WI38 (cell line): ENCODE measurements around the gene IPO5.
"Not testable (repeated sequence)": the region's sequence is repeated elsewhere in the genome, so short reads cannot be mapped to it uniquely, and the experiment has no call there.

ENCODE experiments used
- H3K4me3 ChIP-seq: 2 replicates; pipeline ENCODE4 v1.5.1; 2011; ENCODE audit warnings: low read depth, mild to moderate bottlenecking, control low read depth, low read length
- TF ChIP-seq, protein P1 (sequence below): IDR thresholded peaks from 2 replicates; pipeline ENCODE4 v1.5.1; 2012; ENCODE audit warnings: low read depth, mild to moderate bottlenecking, control low read depth, low read length

IPO5 gene

DNA sequence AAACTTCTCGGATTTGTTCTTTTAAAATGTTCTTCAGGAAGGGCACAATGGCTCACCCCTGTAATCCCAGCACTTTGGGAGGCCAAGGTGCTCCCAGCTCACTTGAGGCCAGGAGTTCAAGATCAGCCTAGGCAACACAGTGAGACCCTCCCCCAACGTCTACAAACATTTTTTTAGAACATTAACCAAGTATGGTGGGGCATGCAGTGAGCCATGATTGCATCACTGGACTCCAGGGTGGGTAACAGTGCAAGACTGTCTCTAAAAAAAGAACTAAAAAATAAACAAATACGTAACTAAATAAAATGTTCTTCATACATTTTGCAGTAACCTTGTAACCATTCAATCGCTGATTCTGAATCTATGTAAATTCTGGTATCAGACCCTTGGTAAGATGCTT lies 2.1 kb upstream of the IPO5 start:
- H3K4me3 ChIP-seq: no peak overlapping the region
- TF ChIP-seq, protein P1, sequence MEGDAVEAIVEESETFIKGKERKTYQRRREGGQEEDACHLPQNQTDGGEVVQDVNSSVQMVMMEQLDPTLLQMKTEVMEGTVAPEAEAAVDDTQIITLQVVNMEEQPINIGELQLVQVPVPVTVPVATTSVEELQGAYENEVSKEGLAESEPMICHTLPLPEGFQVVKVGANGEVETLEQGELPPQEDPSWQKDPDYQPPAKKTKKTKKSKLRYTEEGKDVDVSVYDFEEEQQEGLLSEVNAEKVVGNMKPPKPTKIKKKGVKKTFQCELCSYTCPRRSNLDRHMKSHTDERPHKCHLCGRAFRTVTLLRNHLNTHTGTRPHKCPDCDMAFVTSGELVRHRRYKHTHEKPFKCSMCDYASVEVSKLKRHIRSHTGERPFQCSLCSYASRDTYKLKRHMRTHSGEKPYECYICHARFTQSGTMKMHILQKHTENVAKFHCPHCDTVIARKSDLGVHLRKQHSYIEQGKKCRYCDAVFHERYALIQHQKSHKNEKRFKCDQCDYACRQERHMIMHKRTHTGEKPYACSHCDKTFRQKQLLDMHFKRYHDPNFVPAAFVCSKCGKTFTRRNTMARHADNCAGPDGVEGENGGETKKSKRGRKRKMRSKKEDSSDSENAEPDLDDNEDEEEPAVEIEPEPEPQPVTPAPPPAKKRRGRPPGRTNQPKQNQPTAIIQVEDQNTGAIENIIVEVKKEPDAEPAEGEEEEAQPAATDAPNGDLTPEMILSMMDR: no peak

DNA sequence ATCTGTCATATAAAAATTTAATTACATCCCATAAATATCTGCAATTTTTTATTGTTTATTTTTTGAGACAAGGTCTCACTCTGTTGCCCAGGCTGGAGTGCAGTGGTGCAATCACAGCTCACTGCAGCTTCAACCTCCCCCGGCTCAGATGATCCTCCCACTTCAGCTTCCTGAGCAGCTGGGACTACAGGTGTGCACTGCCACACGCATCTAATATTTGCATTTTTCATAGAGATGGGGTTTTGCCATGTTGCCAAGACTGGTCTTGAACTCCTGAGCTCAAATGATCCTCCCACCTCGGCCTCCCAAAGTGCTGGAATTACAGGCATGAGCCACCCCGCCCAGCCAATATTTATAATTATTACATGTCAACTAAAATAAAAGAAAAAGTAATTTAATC lies 644 bp upstream of the IPO5 start:
- H3K4me3 ChIP-seq: not testable (repeated sequence)

DNA sequence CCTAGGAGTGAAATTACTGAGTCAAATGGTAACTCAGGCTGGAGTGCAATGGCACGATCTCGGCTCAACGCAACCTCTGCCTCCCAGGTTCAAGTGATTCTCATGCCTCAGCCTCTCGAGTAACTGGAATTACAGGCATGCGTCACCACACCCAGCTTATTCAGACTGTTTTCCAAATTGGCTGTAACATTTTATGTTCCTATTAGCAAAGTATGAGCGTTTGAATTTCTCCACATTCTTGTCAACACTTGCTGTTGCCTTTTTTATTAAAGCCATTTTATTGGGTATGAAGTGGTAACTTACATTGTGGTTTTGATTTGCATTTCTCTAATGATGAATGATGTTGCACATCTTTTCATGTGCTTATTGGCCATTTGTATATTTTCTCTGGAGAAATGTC lies 7.9 kb downstream of the IPO5 start:
- no peak overlapping the region for H3K4me3 ChIP-seq
- TF ChIP-seq, protein P1: no peak

DNA sequence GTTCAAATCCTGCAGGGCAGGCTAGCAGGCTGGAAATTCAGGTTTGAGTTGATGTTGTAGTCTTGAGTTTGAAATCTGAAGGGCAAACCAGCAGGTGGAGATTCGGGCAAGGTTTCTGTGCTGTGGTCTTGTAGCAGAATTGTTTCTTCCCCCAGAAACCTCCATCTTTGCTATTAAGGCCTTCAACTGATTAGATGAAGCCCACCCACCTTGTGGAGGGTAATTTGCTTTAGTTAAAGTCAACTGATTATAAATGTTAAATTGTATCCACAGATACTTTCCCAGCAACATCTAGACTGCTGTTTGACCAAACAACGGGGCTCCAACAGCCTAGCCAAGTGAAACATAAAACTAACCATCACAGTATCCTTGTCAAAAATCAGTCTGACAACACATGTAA lies 9.4 kb downstream of the IPO5 start:
- TF ChIP-seq, protein P1: no peak
- H3K4me3 ChIP-seq: no peak overlapping the region

DNA sequence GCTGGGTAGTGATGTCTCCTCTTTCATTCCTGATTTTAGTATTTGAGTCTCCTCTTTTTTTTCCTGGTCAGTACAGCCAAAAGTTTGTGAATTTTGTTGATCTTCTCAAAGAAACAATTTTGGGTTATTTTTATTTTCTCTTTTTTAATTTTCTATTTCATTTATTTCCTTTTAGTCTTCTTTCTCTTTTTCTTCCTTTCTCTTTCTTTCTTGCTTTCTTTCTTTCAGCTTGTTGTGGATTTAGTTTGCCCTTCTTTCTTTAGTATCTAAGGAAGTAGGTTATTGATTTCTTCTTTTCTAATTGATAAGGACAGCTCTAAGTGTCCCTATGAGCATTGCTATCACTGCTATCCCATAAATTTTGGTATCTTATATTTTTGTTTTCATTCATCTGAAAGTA lies 13.8 kb downstream of the IPO5 start:
- TF ChIP-seq, protein P1: no peak
- no peak overlapping the region for H3K4me3 ChIP-seq

DNA sequence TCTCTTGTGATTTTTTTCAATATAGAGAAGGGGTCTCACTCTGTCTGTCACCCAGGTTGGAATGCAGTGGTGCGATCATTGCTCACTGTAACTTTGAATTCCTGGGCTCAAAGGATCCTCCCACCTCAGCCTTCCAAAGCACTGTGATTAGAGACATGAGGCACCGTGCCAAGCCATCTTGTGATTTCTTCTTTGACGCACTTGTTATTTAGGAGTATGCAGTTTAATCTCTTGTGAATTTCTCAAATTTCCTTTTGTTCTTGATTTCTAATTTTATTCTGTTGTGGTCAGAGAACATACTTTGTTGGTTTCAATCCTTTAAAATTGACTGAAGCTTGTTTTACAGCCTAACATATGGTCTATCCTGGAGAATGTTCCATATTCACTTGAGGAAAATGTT lies 14.5 kb downstream of the IPO5 start:
- H3K4me3 ChIP-seq: no peak overlapping the region
- TF ChIP-seq, protein P1: no peak

DNA sequence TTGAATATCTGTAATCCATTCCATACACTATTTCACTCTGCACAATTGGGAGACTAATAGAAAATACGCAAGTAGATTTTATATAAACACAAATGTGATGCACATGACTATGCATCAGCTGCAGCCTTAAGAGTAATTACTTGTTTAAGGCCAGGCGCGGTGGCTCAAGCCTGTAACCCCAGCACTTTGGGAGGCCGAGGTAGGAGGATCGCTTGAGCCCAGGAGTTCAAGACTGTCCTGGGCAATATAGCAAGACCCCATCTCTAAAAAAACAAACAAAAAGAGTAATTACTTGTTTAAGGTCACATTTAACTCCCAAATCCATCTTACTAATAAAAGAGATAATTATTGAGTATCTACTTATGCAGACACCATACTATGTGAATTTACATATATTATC lies 18.0 kb downstream of the IPO5 start:
- TF ChIP-seq, protein P1: no peak
- H3K4me3 ChIP-seq: no peak overlapping the region

DNA sequence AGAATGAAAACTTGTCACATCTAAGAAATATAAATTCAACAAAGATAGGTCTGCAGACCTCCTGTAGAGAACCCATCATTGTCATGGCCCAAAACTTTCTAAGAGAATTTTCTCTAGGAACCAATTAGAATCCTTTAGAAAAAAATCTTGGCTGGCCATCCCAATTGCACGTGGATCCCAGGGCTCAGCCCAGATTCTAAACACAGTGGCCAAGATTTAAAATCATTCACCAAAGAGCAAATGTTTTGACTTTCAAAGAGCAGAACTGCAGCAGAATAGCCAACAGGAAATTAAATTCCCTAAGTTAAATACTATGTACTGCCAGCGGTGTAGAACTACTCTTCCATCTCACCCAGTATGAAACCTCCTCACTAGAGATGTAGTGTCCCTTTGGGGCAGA lies 21.3 kb downstream of the IPO5 start:
- TF ChIP-seq, protein P1: no peak
- no peak overlapping the region for H3K4me3 ChIP-seq
